Thyroid gland (tissue), 4 donors: ENCODE measurements around the gene BRSK1.

Experiments
- POLR2A ChIP-seq, 2 donors: fragments of 450-650 bp; IDR thresholded peaks; one replicate each; pipeline ENCODE4 v1.6.1; 2017; ENCODE audit warnings: antibody characterized with exemption in 2 of 2, mild to moderate bottlenecking in 2 of 2, moderate library complexity in 1 of 2
- TF ChIP-seq, protein P1 (sequence below), 6 experiments: fragments of 200-600 bp in 3 of 6; fragments of 450-650 bp in 3 of 6; sonication (generic) in 3 of 6; IDR thresholded peaks; one replicate each; pipeline ENCODE4 v1.5.1; 2016 to 2019; ENCODE audit warnings: antibody characterized with exemption in 6 of 6, mild to moderate bottlenecking in 2 of 6, inconsistent platforms in 1 of 6, moderate library complexity in 1 of 6

DNA sequence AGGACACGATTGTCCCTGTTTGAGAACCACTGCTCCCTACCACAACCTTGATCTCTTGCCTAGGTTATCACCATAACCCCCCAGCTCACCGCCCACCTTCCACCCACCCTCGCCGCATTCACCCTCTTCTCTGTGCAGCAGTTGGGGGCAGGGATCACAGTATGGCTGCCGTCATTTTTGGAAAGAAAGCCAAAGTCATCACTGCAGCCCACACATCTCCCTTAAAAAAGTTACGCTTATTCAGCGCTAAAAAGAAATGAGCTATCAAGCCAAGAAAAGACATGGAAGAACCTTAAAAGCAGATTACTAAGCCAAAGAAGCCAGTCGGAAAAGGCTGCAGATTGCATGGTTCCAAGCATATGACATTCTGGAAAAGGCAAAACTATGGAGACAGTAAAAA, 14.5 kb upstream of the BRSK1 start:
- TF ChIP-seq, protein P1, sequence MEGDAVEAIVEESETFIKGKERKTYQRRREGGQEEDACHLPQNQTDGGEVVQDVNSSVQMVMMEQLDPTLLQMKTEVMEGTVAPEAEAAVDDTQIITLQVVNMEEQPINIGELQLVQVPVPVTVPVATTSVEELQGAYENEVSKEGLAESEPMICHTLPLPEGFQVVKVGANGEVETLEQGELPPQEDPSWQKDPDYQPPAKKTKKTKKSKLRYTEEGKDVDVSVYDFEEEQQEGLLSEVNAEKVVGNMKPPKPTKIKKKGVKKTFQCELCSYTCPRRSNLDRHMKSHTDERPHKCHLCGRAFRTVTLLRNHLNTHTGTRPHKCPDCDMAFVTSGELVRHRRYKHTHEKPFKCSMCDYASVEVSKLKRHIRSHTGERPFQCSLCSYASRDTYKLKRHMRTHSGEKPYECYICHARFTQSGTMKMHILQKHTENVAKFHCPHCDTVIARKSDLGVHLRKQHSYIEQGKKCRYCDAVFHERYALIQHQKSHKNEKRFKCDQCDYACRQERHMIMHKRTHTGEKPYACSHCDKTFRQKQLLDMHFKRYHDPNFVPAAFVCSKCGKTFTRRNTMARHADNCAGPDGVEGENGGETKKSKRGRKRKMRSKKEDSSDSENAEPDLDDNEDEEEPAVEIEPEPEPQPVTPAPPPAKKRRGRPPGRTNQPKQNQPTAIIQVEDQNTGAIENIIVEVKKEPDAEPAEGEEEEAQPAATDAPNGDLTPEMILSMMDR (IDR thresholded peaks at IDR 0.05), result no peak
- TF ChIP-seq POLR2A (IDR thresholded peaks at IDR 0.05), result no peak
